AG08396 (cell line): ENCODE data around the gene TAF4.
"Not testable (repeated sequence)": the region's sequence is repeated elsewhere in the genome, so short reads cannot be mapped to it uniquely, and the experiment has no call there.

Experiments used
- DNase-seq: peaks from one replicate; pipeline ENCODE4 v3.0.0; 2012; ENCODE audit warnings: low spot score, mixed read lengths

The TAF4 gene

DNA sequence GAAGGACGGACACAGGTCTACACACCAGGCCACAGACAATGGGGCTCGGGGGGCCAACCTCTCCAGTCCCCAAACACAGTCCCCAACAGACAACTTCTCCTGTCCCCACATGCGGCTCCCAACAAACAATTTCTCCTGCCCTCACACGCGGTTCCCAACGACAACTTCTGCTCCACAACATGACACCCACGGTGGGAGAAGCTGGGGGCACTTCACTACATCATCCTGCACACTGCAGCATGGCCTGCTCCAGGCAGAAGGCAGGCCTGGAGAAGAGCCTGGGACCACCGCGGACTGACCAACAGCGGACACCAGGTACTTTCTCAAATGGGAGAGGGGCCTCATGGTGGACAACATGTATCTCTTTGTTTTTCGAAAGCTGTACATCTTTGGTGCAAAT, 6.7 kb downstream of the TAF4 start:
- no peak for DNase-seq

DNA sequence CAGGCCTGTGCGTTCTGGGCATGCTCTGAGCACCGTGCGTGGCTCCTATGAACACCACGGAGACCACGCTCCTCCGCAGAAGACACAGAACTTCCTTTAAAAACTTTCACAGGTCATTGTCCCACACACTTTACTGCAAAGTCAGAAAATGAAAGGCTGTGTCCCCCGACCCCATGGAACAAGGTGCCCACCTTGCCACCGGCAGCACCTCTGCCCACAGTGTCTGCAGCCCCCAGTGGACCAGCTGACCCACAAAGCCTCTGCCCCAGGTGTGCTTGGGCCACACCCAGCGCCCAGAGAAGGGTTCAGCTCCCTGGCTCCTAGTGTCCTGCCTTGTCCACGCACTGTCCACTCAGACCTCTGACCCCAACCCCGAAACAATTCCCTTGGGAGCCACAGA, 8.7 kb downstream of the TAF4 start:
- no peak for DNase-seq

DNA sequence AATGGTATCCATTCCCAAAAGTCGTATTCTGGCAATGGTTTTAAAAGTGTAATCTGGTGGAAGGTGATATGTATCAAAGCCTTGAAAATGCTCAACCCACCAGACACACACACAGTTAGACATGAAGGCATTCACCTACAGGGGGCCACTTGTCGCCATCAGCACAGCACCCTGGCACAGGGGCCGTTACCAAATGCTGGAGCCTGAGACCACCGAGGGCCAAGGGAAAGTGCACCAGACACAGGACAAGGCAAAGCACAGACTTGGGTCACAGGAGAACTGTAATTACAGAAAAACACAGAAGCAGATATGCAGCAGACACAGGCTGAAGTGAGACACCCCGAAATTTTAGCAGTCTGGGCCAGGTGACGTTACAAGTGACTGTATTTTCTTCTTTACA, 9.3 kb downstream of the TAF4 start:
- DNase-seq: no peak

DNA sequence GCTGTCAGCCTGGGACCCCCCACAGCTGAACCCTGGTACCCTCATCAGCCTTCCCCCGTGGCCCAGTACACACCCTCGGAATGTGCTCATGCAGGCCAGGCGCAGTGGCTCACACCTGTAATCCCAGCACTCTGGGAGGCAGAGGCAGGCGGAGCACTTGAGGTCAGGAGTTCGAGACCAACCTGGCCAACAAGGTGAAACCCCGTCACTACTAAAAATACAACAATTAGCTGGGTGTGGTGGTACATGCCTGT, 9.9 kb downstream of the TAF4 start:
- DNase-seq: not testable (repeated sequence)

DNA sequence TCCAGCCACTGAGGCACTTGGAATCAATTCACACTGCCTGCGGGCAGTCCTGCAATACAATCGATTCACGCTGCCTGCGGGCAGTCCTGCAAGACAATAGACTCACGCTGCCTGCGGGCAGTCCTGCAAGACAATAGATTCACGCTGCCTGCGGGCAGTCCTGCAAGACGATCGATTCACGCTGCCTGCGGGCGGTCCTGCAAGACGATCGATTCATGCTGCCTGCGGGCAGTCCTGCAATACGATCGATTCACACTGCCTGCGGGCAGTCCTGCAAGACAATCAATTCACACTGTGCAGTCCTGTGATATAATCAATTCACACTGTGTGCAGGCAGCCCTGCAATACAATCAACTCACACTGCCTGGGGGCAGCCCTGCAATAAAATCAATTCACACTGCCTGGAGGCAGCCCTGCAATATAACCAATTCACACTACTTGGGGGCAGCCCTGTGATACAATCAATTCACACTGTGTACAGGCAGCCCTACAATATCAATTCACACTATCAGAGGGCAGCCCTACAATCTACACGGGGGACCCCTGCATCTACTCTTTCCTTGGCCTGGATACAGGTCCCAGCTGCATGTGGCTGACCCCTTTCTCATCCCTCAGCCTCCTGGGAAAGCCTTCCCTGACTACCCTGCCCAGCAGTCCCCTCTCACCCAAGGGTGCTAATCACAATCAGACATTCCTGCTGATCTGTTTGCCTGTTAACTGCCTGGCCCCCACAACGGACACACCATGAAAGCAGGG, 10.4 kb downstream of the TAF4 start:
- no peak for DNase-seq

DNA sequence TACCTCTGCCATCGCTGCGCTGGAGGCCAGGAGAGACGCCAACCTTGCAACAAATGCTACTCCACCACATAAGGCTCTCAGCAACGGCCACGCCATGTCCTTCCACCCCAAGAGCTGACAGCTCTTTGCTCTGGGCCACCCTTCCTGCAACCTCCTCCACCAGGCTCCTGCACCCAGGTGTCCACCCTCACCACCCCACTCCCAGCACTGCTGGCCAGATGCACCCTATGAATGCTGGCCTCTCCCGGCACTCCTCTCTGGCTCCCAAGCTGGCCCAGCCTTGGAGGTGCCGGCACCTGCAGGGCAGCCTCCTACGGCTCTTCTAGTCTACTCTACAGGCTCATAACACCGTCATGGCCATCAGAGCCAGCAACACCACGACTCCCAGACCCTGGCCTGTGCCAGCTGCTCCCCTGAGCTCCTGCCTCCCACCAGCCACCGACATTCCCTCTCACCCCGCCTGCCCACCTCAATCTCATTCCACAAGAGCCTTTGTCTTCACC, 11.2 kb downstream of the TAF4 start:
- no peak for DNase-seq

DNA sequence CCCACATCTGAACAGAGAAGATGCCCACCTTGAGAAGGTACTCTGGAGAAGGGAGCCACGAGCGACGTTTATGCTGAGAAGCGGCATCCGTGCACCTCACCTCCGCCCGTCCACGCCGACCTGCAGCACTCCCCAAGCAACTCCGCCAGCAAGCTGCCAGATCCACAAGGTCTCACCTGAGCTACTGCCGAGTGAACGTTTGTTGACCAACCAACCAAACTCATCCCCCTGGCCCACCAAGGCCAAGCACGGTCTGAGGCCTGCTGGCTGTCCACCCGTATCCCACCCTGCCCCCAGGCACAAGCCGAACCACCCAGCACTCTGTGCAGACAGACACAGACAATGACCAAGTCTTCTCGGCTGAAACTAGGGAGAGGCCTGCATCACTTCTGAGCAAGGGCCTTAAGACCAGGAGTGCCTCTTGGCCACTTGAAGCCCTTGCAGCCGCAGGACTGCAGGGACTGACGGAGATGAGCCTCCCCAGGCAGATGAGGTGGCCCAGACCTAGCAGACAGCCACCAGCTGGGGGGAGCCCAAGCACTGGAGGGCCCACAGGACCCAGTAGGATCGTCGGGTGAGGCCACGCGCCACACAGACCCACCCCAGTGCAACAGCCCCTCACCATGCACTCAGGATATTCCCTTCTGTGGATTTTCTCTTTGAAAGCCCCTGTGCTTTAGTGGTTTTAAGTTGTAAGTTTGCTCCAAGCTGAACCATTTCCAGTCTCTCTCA, 12.1 kb downstream of the TAF4 start:
- no peak for DNase-seq

DNA sequence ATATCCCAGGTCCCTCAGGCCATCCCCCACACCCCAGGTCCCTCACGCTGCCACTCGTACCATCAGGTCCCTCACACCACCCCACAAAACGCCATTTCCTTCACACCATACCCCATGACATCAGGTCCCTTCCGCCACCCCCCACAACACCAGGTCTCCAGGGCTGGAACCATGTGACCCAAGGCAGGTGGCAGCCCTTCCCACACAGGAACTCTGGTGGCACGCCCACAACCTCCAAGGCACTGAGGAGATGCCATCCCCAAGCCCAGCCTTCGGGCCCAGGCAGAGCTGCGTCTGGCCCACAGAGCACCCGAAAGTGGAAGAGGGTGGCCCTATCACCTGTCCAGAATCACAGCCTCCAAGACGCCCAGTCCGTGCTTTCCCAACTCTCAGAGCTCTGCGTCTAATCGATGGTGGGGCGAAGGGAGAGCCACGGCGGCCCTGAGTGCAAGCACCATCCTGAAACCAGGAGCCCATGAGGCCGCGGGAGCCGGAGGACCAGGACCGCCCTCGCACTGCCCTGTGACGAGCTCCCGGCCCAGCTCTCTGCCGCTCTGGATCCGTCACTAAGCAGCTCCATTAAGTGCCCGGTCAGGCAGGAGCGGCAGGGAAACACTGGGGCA, 12.7 kb downstream of the TAF4 start:
- DNase-seq: no peak

DNA sequence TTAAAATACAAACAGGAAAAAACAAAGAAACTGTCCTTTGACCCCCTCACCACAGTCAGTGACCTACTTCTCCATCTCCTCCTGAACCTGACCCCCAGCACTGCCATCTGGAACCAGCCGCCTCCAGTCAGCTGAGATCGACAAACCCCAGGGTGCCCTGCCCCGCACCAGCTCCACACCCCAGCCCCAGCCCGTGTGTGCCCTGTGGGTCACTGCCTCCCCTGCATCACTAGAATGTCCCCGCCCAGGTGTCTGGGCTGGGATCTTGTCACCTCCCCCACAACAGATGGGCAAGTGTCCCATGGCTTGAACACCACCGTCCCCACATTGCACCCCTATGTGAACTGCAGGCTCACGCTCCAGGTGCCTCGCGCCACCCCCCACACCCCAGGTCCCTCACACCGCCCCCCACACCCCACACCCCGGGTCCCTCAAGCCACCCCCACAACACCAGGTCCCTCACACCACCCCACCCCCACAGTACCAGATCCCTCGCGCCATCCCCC, 13.3 kb downstream of the TAF4 start:
- DNase-seq: no peak

DNA sequence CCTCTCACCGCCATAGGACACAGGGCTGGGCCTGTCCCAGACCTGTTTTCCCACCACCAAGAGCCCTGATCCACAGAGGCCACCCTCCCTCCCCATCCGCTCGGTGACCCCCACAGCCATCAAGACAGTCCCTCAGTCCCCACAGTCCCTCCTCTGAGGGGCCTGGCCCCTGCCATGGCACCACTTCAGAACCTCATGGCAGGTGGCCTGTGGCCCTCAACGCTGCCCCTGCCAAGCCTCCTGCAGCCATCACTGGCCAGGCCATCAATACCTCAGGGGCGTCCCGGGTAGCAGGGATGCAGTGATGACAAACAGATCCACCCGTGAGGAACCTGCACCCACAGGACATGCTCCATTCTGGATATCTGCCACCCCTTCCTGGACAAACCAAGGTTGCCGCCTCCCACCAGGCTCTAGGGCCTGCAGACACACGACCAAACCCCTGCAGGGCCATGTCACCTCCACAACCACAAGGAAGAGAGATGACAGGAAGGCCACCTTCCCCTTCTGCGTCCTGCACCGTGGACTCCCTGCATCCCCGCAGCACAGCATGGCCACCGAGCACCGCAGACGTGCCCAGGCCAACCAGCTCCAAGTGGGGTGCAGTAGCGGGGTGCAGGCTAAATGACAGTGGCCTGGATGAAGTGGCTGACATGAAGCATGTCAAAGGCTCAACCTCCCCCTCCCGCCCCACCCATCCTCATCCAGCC, 14.0 kb downstream of the TAF4 start:
- DNase-seq: no peak

DNA sequence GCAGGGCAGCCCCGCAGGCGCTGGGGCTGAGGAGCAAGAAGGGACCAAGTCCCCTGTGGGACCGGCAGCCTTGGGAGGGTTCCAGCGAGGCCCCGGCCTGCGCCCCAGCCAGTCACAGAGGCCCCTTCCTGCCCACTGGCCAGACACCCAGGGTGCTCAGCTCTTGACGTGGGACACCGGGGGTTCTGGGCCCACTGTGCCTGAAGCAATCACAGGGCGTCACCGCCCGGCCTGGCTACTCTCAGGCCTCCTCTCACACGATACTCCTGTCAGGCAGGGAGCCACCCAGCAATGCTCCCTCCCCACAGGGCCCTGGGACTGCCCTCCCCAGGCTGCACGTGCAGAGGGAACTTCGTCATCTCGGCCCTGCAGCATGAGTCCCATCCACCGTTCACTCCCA, 14.5 kb downstream of the TAF4 start:
- no peak for DNase-seq

DNA sequence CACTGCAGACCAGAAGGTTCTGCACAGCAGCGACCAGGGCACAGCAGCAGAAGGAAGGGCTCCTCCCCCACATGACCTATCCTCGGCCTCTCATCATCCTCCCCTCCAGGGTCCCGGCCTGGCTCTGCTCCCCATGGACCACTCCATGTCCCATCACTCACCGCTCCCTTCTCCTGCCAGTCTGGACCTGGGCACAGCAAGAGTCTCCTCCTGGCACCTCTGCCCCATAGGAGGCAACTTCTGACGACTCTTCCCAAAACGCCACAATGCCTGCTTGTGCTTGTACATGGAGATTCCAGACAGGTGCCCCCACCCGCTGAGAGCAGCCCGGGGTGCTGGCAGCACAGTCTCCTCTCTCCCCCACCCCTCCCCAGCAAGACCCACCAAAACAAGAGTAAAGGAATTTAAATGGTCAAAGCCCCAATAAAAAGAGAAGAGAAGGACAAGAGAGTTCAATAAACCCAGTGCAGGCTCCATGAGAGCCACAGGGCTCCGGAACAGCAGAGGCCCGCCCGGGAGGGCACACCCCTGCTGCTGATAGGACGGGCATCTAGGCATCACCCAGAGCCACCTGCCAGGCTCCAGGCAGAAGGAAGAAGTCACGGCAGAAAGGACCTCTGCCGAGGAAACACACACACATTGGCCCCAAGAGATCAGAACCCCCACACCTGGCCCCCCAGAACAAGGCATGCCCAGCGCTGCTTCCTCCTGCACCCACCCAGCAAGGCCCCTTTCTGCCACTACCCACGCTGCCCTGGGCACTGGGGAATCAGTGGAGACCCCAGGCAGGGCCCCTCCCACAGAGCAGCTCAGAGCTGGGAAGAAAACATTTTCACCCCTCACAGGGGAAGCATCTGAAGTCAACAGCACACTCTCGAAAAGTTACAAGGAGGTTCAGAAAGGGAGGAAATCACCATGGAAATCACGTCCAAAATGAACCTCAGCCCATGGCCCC, 15.2 kb downstream of the TAF4 start:
- DNase-seq: no peak

DNA sequence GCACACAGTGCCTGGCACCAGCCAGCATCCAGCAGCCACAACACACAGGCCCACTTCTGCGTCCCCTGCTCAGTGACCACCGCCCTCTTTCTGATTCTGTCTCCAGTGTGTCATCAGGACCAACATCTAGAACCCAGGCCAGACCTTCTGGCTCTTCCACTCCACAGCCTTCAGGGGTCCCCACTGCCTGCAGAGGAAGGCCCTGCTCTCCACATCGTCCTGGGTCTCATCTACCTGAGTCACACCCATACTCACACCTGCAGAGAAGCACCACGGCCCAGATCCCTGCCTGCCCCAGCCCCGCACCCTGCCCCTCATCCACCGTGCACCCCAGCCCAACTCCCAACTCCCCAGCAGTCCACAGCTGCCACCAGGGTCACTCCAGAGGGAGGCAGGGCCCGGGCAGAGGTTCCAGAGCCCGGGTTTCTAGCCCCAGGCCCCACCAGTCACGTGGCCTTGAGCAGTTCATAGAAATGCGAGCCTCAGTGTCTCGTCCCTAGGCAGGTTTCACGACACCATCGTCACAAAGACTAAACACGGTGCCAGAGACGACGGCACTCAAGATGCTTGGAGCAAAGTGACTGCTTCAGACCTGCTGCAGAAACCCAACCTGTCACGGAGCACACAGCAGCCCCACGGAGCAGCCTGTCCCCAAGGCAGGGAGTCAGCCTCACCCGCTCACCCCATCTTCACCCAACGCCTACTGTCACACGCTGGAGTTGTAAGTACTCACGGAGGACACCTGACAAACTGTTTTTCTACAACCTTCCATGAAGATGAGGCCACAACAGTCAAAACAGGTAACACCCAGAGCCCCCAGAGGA, 16.1 kb downstream of the TAF4 start:
- DNase-seq: no peak

DNA sequence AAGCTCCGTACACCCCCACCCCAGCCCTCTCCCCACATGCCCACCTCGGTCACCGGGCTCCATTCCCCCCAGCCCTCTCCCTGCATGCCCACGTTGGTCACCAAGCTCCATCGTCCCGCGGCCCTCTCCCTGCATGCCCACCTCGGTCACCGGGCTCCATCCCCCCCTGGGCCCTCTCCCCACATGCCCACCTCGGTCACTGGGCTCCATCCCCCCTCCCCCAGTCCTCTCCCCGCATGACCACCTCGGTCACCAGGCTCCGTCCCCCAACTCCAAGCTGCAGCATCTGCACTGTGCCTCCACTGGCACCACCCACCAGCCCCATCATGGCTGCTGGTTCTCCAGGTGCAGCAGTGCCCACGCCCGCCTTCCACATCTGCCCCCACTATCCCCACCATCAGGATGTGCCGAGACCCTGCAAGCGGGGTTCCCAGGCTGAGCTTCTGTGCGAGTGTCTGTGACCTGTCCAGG, 16.8 kb downstream of the TAF4 start:
- no peak for DNase-seq

DNA sequence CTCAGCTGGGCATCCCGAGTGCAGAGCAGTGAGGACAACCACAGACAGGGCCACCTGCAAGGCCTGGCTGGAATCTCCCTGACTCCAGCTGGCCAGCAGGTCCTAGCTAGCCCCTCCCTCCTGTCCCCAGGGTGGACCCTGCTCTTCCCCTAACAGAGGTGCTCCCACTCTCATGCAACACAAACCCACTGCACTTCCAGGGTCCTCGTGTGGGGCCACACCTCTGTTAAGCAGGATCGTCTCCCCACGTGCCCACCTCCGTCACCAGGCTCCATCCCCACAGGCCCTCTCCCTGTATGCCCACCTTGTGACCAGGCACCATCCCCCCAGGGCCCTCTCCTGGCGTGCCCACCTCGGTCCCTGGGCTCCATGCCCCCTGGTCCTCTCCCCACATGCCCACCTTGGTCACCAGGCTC, 17.3 kb downstream of the TAF4 start:
- no peak for DNase-seq

DNA sequence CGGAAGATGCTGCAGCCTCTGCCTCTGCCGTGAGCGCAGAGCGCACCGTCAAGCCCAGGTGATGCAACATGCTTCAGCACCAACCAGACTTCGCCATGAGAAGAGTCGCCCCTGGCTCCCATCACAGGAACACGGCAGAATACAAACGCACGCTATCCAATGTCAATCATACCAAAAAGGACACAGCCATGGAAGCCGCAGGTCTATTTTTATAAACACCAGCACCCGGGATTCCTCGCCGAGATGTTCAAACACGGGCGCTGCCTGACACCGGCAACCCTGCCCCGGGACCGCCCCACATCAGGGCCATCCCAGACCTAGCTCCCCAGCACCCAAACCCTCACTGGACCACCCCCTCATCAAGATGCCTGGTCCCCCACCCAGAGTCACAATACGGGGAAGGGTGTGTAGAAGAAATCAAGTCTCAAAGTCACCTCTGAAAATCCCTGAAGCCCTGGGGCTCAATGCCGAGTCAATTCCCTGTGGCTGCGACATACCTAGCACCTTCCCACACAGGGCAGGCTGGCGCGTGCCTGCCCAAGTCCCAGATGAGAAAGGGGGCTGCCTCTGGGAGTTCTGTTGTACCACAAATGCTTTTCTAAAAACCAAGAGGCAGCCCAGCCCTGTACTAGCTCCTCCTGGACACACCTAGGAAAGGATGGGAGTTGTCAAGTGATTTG, 17.9 kb downstream of the TAF4 start:
- no peak for DNase-seq

DNA sequence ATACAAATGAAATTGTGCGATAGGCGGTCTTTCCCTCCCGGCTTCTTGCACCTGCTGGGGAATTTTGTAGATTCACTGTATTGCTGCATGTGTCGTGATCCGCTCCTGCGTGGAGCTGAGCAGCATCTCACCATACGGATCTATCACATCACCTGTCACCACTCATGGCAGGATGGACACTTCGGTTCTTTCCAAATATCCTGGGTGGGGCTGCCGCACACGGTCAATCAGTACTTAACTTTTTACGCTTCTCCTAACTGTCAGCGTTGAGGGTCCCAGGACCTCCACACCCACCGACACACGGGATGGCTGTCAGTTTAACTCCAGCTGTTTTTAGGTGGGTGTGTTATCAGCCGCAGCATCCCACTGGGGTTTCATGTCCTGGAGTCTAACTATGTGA, 19.2 kb downstream of the TAF4 start:
- DNase-seq: no peak

DNA sequence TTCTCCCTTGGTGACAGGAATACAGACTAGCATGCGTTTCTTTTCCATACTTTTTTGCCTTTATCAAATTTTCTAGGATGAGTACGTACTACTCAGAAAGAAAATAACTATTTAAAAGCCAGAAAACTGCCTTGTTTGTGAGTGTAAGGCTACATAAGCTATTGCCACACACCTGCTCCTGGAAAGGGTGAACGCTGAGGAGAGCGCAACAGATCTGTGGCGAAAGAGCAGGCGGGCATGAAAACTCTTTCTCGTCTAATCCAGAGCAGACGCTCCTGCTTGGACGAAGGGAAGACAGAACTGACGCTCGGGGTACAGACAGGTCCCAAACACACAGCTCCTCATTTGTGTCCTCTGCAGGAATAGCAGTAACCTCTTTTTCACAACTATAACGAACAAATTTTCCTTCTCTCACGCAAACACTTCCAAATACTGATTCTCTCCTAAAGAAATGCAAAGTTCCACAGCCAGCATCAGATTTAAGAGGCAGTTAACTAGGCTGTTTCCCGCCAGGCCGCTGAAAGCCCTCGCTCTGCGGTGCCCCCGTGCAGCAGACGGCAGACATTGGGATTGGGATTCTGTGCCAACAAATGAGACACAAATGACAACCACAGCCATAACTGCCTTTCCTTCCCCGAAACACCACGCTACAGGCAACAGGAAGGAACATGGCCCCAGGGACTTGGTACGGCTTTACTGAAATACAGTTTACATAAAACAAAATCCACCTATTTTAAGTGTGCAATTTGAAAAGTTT, 20.0 kb downstream of the TAF4 start:
- no peak for DNase-seq

DNA sequence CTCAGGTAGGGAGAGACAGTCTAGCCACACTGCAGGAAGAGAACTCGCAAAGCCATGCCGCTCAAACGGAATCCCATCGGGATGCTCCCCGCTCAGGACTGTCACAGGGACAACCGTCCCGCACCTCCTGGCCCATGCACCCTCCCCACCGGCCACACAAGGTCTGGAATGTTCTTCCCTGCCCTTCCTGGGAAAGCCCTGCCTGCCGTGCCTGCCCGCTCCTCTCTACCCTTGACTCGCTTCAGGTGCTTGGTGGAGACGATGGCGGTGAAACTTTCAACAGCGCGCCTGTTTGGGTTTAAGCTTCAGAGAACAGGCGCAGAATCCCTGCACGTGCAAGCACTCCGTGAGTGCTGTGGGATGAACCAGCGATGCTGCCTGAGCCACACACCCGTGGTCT, 20.6 kb downstream of the TAF4 start:
- no peak for DNase-seq
